GM19023 (cell line): Measurements from ENCODE around the gene AOX1.
"Not testable (repeated sequence)": the region's sequence is repeated elsewhere in the genome, so short reads cannot be mapped to it uniquely, and the experiment has no call there.

Experiments
- ATAC-seq: cut with Tn5 transposase; IDR thresholded peaks from one replicate; pipeline ENCODE4 v1.9.1; 2021; ENCODE audit warnings: mild to moderate bottlenecking, moderate library complexity; ENCODE audit not compliant: unreplicated experiment

The AOX1 gene

DNA sequence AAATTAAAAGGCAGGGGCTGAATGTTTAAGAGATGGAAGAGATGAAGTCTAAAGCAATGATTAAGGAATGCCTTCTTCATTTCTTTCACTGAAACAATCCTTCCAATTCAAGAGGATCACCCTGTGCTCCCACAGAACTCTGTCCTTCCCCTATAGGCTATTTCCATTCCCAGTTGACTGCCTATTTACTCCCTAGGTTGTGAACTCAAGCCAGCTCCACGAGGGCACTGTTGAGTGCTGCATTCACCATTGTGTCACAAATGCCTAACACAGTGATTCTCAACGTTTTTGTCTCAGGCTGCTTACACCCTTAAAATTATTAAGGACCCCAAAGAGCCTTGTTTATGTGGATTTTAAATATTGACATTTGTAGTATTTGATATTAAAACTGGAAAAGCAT lies 112.4 kb downstream of the AOX1 start:
- no peak for ATAC-seq

DNA sequence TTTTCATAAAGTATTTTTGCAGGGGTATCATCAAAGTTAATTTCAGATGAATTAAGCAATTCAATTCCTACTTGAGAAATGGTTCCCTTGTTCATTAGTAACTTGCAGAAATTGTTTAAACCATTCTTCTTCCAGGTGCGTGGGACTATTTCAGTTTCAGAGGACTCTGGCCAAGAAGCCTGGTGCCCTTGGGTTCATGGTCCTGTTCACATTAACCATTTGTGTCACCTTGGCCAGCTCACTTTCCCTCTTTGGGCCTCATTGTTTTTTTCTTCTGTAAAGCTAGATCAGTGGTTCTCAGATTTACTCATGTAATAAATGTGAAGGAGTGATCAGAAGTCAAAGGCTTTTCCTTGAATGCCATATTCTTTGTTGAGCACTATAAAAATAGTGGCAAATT lies 113.5 kb downstream of the AOX1 start:
- ATAC-seq: no peak

DNA sequence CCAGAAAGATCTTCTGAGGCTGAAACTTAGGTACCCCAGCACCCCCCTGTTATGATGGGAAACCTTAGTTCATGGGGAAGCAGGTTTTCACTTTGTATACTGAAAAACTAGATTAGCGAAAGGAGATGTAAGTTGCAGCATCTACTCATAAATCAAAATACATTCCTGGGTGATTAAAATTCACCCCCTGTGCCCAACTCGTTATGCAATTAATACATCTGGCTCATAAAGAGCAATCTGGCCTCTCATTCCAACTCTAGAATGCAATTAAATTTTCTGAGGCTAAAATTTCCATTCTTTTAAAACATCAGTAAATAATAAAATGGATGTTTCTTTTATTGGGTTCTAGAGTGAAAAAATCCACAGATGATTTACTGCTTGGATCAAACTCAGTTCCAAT lies 115.0 kb downstream of the AOX1 start:
- ATAC-seq: no peak

DNA sequence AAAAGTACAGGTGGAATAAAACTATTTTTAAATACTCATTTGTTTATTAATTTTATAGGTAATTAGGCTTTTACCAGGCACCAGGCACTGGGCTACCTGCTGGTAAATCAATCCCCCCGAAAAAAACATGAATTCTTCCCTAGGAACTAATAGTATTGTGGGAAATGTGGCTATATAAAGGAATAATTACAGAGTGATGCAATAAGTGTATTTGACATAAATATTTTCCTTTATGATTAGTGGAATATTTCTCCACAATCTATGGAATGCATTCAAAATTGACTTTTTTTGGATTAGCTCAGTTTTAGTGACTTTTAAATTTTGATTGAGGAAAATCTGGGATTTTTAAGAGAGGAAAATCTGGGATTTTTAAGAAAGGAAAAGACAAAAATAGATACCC lies 116.2 kb downstream of the AOX1 start:
- ATAC-seq: no peak

DNA sequence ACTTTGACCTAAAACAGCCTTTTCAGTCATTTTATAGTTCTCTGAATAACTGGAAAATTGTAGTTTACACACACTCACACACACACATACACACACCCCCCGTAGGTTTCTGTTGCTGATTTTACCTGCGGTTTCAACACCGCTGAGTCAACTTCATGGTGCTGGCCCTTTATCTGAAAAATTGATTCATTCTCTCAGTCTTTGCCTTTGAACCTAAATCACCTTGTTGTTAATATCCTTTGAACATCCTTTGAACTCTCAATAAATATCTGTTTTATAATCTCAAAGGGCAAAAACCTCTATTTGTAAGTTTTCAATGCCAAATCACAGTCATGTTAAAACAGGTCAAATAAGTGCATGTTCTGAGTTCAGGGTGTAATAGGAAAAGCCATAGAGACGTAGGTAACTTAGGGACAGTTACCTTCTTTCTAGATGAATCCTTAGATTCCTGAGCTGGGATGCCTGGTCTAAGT lies 116.9 kb downstream of the AOX1 start:
- no peak for ATAC-seq

DNA sequence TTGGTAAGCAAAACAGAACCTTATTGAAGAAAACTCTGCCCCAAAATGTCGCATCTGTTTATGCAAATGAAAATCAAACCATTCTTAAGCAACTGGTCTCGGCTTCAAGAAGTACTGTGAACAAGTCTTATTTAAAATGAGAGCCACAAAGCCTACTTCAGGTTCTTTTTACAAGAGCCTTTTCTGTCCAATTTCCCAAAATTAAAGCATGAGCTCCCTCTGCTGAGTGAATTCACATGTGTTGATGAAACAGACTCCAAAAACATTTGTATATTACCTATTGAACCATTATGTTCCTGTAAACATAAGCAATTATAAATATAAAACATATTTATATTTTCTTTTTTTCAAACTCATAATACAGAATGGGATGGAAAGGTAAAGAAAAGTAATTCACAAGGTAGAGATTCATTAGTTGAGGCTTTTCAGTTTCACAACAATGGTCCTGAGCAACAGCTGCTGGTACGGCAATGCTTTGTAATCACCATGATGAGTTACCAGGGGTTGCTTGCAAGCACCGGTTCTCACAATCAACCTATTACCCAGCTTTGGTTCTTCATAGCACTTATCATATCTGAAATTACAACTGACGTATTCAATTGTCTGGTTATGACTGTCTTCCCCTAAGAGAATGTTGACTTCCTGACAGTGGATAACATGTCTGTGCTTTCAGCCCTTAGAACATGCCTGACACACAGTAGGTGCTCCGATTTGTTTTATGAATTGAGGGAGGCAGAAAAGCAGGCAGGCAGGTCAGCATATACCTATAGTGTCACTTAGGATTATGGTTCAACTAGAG lies 117.5 kb downstream of the AOX1 start:
- ATAC-seq: no peak

DNA sequence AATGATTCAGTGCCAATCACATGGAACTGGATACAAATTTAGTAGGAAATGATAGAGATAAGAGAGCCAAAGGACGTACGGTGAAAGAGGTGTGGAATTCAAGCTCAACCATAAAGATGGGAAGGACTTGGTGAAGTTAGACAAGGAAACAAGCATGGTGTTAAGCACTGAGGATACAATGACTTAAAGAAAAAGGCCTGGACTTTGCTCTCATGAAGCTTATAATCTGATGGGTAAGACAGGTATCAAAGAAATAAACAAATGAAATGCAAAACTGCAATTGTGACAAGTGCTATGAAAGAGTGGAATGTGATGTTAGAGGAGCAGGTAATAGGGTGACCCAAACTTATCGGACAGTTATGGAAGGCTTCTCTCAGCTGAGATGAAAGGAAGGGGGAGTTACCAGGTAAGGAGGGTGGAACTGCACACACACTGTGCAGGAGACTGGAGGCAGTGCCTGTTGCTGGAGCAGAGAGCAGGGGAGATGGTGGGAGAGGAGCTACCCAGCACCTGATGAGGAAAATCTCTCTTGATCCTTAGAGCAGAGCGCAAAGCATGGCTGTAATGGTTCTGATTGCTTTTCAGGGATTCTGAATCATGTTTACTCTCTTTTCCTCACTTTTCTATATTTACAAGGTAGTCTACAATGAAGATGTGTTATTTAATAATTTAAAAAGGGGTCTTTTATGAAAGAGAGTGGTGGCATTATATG lies 118.3 kb downstream of the AOX1 start:
- no peak for ATAC-seq

DNA sequence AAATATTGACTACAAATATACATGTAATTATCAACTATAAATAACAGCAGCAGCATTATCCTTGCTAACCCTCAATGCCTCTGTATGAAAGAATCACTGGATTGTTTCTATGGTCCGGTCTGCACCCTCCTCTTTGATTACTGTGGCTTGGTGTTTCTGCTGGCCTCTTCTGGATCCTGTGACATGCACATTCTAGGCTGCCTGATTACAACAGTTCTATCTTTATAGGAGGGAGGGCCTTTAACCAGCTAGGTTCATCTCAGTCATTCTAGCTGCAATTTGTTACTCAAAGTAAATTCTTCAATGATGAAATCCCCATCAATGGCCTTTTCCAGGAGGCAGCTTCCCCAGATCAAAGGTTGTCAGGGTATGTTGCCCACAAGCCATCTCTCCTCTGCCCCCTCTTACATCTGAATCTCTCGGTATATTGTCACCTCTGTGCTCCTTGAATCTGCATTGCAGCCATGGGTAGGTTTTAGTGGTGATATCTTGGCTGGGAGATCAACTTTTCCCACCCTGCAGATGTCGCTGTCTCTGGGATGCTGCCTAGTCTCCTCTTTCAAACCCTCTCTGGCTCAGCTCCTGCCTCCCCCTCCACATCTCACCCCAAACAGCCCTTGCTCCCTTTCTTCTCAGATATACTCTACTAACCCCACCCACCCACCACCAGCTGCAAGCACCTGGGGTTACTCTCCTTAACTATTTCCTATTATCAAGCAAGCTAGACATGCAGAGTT lies 119.7 kb downstream of the AOX1 start:
- no peak for ATAC-seq

DNA sequence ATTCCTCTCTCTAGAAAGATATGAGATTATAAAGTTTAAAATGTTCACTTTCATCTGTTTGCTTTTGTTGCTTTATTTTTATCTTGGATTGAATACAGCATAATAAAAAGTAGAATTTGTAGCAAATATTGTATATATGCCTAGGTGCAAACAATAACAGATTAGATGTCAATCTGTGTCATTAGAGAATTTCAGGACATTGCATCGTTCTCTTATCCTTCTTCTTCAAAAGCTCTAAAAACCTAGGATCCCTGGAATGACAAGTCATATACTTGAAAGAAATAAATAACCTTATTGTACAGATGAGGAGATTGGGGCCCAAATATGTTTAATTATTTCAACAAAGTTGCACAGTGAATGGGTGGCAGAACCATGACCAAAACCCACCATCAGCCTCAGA lies 123.1 kb downstream of the AOX1 start:
- ATAC-seq: no peak

DNA sequence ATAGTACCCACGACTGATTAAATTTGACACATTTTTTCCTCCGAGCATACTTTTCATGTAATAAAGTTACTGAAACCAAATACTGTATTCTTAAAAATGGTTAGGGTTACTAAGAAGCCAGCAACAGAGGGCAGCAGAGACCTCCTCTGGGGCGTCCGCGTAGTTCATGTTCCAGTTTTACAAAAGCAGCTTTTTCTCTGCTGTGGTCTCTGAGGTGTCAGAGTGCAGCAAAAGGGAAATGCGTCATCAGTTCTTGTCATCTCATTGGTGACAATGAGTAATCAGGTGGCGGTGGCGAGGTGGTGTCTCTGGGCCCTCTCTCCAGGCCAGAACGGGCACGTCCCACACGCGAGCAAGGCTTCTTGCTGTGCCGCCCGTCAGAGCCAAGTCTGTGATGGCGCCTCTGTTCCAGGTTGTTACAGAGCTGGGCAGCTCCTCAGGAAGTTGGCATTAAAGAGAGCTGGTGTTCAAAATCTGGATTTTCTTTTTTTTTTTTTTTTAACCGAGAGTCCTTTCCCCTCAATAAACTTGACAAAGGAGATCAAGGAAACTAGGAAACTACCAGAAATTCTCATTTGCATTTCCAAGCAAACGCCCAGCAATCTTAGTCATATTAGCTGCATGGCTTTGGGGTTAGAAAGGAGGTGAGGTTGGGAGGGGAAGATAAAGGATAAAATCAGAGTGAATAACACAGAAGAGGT lies 127.3 kb downstream of the AOX1 start:
- ATAC-seq: peak; percentile 100

DNA sequence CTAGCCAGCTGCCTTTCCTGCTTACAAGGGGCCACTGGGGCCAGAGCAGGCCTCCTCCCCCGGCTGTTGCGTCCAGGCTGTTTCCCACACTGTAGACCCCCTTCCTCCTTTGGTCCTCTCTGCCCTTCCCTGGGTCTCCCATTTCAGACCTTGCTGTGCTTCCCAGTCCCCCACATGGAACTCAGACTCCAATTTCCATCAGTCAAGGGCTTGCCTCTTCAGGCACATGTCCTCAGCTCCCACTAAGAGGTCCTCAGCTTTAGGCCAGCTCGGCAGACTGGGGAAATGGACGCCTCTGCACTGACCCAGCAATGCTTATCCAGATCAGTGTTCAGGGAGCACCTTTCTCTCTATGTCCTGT lies 127.9 kb downstream of the AOX1 start:
- no peak for ATAC-seq

DNA sequence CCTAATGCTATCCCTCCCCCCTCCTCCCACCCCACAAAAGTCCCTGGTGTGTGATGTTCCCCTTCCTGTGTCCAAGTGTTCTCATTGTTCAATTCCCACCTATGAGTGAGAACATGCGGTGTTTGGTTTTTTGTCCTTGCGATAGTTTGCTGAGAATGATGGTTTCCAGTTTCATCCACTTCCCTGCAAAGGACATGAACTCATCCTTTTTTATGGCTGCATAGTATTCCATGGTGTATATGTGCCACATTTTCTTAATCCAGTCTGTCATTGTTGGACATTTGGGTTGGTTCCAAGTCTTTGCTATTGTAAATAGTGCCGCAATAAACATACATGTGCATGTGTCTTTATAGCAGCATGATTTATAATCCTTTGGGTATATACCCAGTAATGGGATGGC lies 129.2 kb downstream of the AOX1 start:
- not testable (repeated sequence) for ATAC-seq

DNA sequence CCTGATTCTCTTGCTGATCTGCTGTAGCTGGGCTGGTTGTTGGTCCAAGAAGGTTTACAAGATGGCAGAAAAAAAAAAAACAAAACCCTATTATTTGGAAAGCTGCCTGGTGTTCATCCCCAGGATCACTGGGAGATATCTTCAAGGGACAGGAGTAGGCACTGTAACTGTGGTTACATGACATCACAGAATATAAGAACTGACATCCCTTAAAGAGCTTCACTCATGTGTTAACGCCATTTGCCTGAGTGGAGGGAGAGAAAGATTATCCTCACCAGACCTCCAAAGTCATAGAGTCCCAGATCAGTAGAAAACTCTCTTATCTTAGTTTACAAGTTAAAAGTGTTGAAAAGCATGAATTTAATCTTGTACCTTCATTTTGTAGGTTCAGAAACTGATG lies 130.6 kb downstream of the AOX1 start:
- ATAC-seq: no peak
